ENCODE measurements around the gene NTRK2.

The NTRK2 gene

DNA sequence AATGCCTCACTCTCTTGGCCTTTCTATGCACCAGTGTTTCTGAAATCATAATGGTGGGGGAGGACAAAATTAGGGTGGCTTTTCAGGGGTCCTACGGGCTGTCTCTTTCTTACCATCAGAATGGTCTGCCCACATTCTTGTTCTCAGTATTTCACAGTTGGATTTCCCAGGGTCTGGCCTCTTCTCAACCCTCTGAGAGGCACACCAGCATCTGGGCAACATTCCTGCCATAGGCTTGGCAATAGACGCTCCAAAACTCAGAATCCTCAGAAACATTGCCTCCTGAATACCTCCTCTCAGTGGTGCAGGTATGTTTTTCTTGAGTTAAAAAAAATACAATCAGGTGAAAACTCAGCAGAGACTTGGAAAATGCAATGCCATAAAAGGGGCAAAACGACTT, 358.3 kb downstream of the NTRK2 start:
- no peaks in the 10 kb centered on the region for H3K27me3 ChIP-seq (ENCODE audit: control insufficient read depth, insufficient read depth, low read length)
- no peak overlapping the region for H3K27ac ChIP-seq (ENCODE audit: low read length)
- H3K36me3 ChIP-seq (ENCODE audit: control insufficient read depth, insufficient read depth, low read length), result no peaks in the 10 kb centered on the region
- no peaks in the 10 kb centered on the region for H3K9me3 ChIP-seq (ENCODE audit: control insufficient read depth, insufficient read depth, low read length)
- no peak for DNase-seq (ENCODE audit: low read depth, low spot score)
- H3K4me1 ChIP-seq (ENCODE audit: control insufficient read depth, insufficient read depth, low read length), result no peaks in the 10 kb centered on the region
- H3K4me3 ChIP-seq (ENCODE audit: low read length), result no peak overlapping the region
- WGBS (ENCODE audit: insufficient coverage, insufficient read length), result no CpG with 5 or more reads among the region's 3 CpGs

DNA sequence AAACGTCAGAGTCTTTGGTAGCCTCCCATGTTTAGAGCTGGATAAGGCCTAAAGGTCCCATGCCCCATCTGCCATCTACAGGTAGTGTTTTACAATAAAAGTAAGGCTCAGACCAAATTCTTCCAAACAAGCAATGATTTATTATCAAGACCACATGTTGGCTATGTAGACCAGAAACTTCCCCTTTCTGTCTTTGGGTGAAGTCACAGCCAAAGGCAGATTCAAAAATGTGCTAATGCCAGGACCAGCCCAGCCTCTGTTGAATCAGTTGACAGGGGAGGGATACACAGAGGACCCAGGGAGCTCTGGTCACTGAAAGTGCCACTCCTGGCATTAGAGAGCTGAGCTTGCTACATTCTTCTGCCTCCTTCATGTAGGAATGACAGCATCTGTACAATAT, 360.8 kb downstream of the NTRK2 start:
- DNase-seq (ENCODE audit: low read depth, low spot score), result no peak
- no CpG with 5 or more reads among the region's 1 CpG for WGBS (ENCODE audit: insufficient coverage, insufficient read length)
- H3K27ac ChIP-seq (ENCODE audit: low read length), result no peak overlapping the region
- H3K4me3 ChIP-seq (ENCODE audit: low read length), result no peak overlapping the region
- H3K36me3 ChIP-seq (ENCODE audit: control insufficient read depth, insufficient read depth, low read length), result no peaks in the 10 kb centered on the region
- H3K27me3 ChIP-seq (ENCODE audit: control insufficient read depth, insufficient read depth, low read length), result no peaks in the 10 kb centered on the region
- H3K9me3 ChIP-seq (ENCODE audit: control insufficient read depth, insufficient read depth, low read length), result no peaks in the 10 kb centered on the region
- no peaks in the 10 kb centered on the region for H3K4me1 ChIP-seq (ENCODE audit: control insufficient read depth, insufficient read depth, low read length)

- no peak for DNase-seq (ENCODE audit: low read depth, low spot score)
- H3K9me3 ChIP-seq (ENCODE audit: control insufficient read depth, insufficient read depth, low read length), result no peaks in the 10 kb centered on the region
- H3K4me3 ChIP-seq (ENCODE audit: low read length), result no peak overlapping the region
- no peaks in the 10 kb centered on the region for H3K36me3 ChIP-seq (ENCODE audit: control insufficient read depth, insufficient read depth, low read length)
- no CpG with 5 or more reads among the region's 2 CpGs for WGBS (ENCODE audit: insufficient coverage, insufficient read length)
- H3K27ac ChIP-seq (ENCODE audit: low read length), result no peak overlapping the region
- no peaks in the 10 kb centered on the region for H3K4me1 ChIP-seq (ENCODE audit: control insufficient read depth, insufficient read depth, low read length)
- no peaks in the 10 kb centered on the region for H3K27me3 ChIP-seq (ENCODE audit: control insufficient read depth, insufficient read depth, low read length)
Measured at GRCh38 chr9:85036496-85036895, 367.0 kb downstream of the NTRK2 start.

DNA sequence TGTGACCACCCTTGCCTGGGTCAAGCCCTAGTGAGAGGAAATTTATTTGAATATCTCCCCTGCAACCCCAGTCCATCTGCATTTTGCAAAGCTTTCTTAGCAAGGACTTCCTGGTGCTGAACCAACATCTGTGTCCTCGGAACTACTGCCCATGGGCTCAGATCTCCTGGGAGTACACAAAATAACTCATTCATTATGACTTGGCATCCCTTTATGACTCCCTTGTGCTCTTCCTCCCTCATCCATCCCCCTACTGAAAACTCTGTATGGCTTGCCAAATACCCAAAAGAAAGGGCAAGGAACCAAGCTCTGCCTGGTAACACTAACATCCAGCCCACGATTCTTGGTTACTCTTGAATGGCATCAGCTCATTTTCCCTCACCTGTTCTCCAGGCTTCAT, 368.5 kb downstream of the NTRK2 start:
- Histone ChIP-seq H3K9me3 (ENCODE audit: control insufficient read depth, insufficient read depth, low read length) (no peaks in the 10 kb centered on the region), H3K27me3 (ENCODE audit: control insufficient read depth, insufficient read depth, low read length) (no peaks in the 10 kb centered on the region), H3K4me1 (ENCODE audit: control insufficient read depth, insufficient read depth, low read length) (no peaks in the 10 kb centered on the region), H3K27ac (ENCODE audit: low read length) (no peak overlapping the region), H3K4me3 (ENCODE audit: low read length) (no peak overlapping the region), H3K36me3 (ENCODE audit: control insufficient read depth, insufficient read depth, low read length) (no peaks in the 10 kb centered on the region)
- WGBS (ENCODE audit: insufficient coverage, insufficient read length), result no CpG with 5 or more reads among the region's 2 CpGs
- DNase-seq (ENCODE audit: low read depth, low spot score), result no peak

DNA sequence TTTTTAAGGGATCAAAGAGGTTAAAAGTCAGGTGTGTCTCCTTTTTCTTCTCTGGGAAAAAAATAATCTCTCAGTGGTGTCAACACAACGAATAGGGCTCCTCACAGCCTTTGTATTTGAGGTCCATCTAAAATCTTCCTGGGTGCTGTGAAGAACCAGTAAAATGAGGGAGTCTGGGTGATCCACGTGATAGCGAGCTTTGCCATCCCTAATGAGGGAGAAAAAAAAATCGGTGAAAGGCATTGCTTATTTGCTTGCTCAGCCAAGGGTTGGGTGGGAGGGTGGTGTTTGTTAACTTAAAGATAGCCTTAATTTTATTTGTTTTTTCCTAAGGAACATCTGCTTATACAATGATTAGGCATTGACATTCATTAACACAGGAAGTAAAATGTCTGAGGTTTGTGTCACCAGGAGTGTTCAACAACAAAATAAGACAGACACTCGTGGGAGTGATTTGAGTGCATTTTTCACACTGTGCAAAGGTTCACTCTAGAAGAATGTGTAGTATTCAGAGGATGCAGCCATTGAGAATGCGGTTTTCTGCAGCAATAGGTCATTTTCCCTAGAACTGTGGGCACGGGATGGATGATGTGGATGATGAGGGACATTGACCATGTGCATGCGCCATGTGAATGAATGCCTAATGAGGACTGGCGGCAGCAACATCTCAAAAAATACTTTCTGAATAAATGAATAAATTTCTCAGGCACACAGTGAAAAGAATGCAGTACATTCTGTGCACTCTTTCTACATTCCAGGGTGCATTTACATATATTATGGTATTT, 369.5 kb downstream of the NTRK2 start:
- Histone ChIP-seq H3K4me1 (ENCODE audit: control insufficient read depth, insufficient read depth, low read length) (no peaks in the 10 kb centered on the region), H3K4me3 (ENCODE audit: low read length) (no peak overlapping the region), H3K27ac (ENCODE audit: low read length) (no peak overlapping the region), H3K27me3 (ENCODE audit: control insufficient read depth, insufficient read depth, low read length) (no peaks in the 10 kb centered on the region), H3K36me3 (ENCODE audit: control insufficient read depth, insufficient read depth, low read length) (no peaks in the 10 kb centered on the region), H3K9me3 (ENCODE audit: control insufficient read depth, insufficient read depth, low read length) (no peaks in the 10 kb centered on the region)
- WGBS (ENCODE audit: insufficient coverage, insufficient read length), result no CpG with 5 or more reads among the region's 9 CpGs
- DNase-seq (ENCODE audit: low read depth, low spot score), result no peak

GRCh38 chr9:85040146-85040545, 370.6 kb downstream of the NTRK2 start:
- Histone ChIP-seq H3K4me1 (ENCODE audit: control insufficient read depth, insufficient read depth, low read length) (no peaks in the 10 kb centered on the region), H3K36me3 (ENCODE audit: control insufficient read depth, insufficient read depth, low read length) (no peaks in the 10 kb centered on the region), H3K4me3 (ENCODE audit: low read length) (no peak overlapping the region), H3K9me3 (ENCODE audit: control insufficient read depth, insufficient read depth, low read length) (no peaks in the 10 kb centered on the region), H3K27ac (ENCODE audit: low read length) (no peak overlapping the region), H3K27me3 (ENCODE audit: control insufficient read depth, insufficient read depth, low read length) (no peaks in the 10 kb centered on the region)
- DNase-seq (ENCODE audit: low read depth, low spot score), result no peak
- WGBS (ENCODE audit: insufficient coverage, insufficient read length), result no CpG with 5 or more reads among the region's 7 CpGs

DNA sequence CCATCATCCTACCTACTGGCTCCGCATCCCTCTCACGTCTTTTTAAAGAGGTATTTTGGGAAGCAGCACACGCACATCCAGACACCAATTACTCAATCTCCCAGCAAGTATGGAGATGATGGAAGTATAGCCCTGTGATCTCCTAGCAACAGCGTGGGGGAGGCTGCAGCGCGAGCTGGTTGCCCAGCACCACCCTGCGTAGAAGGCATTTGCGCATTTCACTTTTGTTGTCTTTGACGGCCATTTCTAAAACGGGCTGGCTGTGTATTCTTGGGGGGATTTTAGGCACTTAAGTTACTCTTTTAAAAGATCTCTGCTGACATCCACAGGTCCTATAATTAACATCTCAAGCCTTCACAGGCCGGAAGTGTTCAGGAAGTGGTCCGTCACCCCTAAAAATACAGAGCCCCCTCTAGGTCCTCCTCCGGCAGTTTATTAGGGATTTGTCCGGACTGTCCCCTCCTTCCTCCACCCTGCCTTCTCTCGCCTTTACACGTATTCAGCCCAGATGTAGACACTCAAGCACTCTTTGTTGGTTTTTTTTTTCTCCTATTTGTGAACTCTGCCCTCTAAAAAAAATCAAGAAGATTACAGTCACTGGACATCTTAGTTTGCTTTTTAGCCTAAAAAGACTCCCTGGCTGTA, 371.4 kb downstream of the NTRK2 start:
- H3K4me1 ChIP-seq (ENCODE audit: control insufficient read depth, insufficient read depth, low read length), result no peaks in the 10 kb centered on the region
- no peak overlapping the region for H3K27ac ChIP-seq (ENCODE audit: low read length)
- WGBS (ENCODE audit: insufficient coverage, insufficient read length), result no CpG with 5 or more reads among the region's 16 CpGs
- H3K36me3 ChIP-seq (ENCODE audit: control insufficient read depth, insufficient read depth, low read length), result no peaks in the 10 kb centered on the region
- no peak for DNase-seq (ENCODE audit: low read depth, low spot score)
- H3K4me3 ChIP-seq (ENCODE audit: low read length), result no peak overlapping the region
- H3K9me3 ChIP-seq (ENCODE audit: control insufficient read depth, insufficient read depth, low read length), result no peaks in the 10 kb centered on the region
- H3K27me3 ChIP-seq (ENCODE audit: control insufficient read depth, insufficient read depth, low read length), result no peaks in the 10 kb centered on the region

GRCh38 chr9:85041466-85042137, 372.1 kb downstream of the NTRK2 start:
- Histone ChIP-seq H3K9me3 (ENCODE audit: control insufficient read depth, insufficient read depth, low read length) (no peaks in the 10 kb centered on the region), H3K4me3 (ENCODE audit: low read length) (no peak overlapping the region), H3K36me3 (ENCODE audit: control insufficient read depth, insufficient read depth, low read length) (no peaks in the 10 kb centered on the region), H3K27ac (ENCODE audit: low read length) (no peak overlapping the region), H3K27me3 (ENCODE audit: control insufficient read depth, insufficient read depth, low read length) (no peaks in the 10 kb centered on the region), H3K4me1 (ENCODE audit: control insufficient read depth, insufficient read depth, low read length) (no peaks in the 10 kb centered on the region)
- WGBS (ENCODE audit: insufficient coverage, insufficient read length), result no CpG with 5 or more reads among the region's 2 CpGs
- DNase-seq (ENCODE audit: low read depth, low spot score), result no peak

- Histone ChIP-seq H3K27me3 (ENCODE audit: control insufficient read depth, insufficient read depth, low read length) (no peaks in the 10 kb centered on the region), H3K27ac (ENCODE audit: low read length) (no peak overlapping the region), H3K36me3 (ENCODE audit: control insufficient read depth, insufficient read depth, low read length) (no peaks in the 10 kb centered on the region), H3K4me3 (ENCODE audit: low read length) (no peak overlapping the region), H3K9me3 (ENCODE audit: control insufficient read depth, insufficient read depth, low read length) (no peaks in the 10 kb centered on the region), H3K4me1 (ENCODE audit: control insufficient read depth, insufficient read depth, low read length) (no peaks in the 10 kb centered on the region)
- DNase-seq (ENCODE audit: low read depth, low spot score), result no peak
- WGBS (ENCODE audit: insufficient coverage, insufficient read length), result no CpG with 5 or more reads among the region's 3 CpGs
Measured at GRCh38 chr9:85042981-85043647, 373.6 kb downstream of the NTRK2 start.

DNA sequence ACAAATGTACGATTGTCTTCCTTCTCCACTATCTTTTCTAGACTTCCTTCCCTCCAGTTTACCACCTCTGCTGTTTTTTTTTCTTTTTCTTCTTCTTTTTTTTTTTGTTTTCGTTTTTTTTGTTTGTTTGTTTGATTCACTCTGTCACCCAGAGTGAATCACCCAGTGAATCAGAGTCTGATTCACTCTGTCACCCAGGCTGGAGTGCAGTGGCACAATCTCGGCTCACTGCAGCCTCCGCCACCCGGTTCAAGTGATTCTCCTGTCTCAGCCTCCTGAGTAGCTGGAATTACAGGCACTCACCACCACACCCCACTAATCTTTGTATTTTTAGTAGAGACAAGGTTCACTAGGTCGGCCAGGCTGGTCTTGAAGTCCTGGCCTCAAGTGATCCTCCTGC, 375.7 kb downstream of the NTRK2 start:
- H3K27me3 ChIP-seq (ENCODE audit: control insufficient read depth, insufficient read depth, low read length), result no peaks in the 10 kb centered on the region
- no peaks in the 10 kb centered on the region for H3K4me1 ChIP-seq (ENCODE audit: control insufficient read depth, insufficient read depth, low read length)
- H3K9me3 ChIP-seq (ENCODE audit: control insufficient read depth, insufficient read depth, low read length), result no peaks in the 10 kb centered on the region
- H3K27ac ChIP-seq (ENCODE audit: low read length), result no peak overlapping the region
- no peaks in the 10 kb centered on the region for H3K36me3 ChIP-seq (ENCODE audit: control insufficient read depth, insufficient read depth, low read length)
- no peak for DNase-seq (ENCODE audit: low read depth, low spot score)
- no peak overlapping the region for H3K4me3 ChIP-seq (ENCODE audit: low read length)
- WGBS (ENCODE audit: insufficient coverage, insufficient read length), result no CpG with 5 or more reads among the region's 6 CpGs

All from iPS DF 6.9 (cell line).